Activated CD4-positive, alpha-beta T cell treated with anti-CD3 and anti-CD28 coated beads, Interleukin-2, Interleukin-4, amounts not matched to agents 100 ng/mL and 50 ng/mL, durations not matched to agents 16 hours and 8 hours (primary cell): ENCODE data around the gene TK2.
A peak's percentile ranks its signal among the peaks of the same experiment; 100 is the strongest.
"Not testable (repeated sequence)": the region's sequence is repeated elsewhere in the genome, so short reads cannot be mapped to it uniquely, and the experiment has no call there.

Source experiments
- DNase-seq: peaks from one replicate; pipeline ENCODE4 v3.0.0-alpha.2; 2020; ENCODE audit warnings: low spot score

The TK2 gene

DNA sequence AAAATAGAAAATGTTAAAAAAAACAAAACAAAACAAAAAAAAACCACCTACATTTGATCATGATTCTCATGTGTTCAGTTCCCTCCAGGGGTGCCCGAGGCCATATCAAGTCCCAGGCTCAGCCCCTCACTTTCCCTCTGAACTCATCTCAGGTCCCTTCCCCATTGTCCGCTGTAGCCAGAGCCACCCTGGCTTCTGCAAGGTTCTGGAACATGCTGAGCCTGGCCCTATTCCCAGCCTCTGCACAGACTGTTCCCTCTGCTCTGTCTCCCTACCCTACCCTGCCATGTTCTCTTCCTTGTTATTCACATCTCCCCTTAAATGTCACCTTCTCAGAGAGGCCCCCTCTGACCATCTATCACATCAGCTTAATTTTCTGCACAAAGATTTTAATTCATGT, 46.9 kb downstream of the TK2 start:
- no peak for DNase-seq

GRCh38 chr16:66502020-66502913, 47.7 kb downstream of the TK2 start:
- no peak for DNase-seq

- not testable (repeated sequence) for DNase-seq
These were observed 48.4 kb downstream of the TK2 start for GRCh38 chr16:66501563-66501962.

GRCh38 chr16:66497921-66498320, 52.0 kb downstream of the TK2 start:
- DNase-seq, result not testable (repeated sequence)

DNA sequence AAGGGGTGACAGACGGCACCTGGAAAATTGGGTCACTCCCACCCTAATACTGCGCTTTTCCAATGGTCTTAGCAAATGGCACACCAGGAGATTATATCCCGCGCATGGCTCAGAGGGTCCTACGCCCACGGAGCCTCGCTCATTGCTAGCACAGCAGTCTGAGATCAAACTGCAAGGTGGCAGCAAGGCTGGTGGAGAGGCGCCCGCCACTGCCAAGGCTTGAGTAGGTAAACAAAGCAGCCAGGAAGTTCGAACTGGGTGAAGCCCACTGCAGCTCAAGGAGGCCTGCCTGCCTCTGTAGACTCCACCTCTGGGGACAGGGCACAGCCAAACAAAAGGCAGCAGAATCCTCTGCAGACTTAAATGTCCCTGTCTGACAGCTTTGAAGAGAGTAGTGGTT, 53.7 kb downstream of the TK2 start:
- DNase-seq, result not testable (repeated sequence)

- DNase-seq, result no peak
These were observed 54.5 kb downstream of the TK2 start for GRCh38 chr16:66495440-66495839.

DNA sequence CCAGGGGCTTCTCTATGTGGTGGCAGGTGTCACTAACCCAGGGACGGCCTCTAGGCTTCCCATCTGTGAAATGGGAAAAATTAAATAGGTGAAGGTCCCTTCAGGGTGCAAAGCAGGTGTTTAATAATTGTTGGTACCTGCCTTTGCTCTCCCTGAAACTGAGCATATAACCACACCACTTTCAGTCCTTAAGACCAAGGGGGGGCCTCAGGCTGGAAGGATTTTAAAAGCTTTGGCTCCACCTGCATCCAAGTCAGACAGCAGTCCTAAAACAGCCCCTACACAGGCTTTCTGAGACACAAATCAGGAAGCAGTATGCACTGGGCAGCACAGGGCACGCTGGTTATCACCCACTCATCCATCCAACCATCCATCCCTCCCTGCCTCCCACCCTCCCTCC, 55.0 kb downstream of the TK2 start:
- DNase-seq, result no peak

DNA sequence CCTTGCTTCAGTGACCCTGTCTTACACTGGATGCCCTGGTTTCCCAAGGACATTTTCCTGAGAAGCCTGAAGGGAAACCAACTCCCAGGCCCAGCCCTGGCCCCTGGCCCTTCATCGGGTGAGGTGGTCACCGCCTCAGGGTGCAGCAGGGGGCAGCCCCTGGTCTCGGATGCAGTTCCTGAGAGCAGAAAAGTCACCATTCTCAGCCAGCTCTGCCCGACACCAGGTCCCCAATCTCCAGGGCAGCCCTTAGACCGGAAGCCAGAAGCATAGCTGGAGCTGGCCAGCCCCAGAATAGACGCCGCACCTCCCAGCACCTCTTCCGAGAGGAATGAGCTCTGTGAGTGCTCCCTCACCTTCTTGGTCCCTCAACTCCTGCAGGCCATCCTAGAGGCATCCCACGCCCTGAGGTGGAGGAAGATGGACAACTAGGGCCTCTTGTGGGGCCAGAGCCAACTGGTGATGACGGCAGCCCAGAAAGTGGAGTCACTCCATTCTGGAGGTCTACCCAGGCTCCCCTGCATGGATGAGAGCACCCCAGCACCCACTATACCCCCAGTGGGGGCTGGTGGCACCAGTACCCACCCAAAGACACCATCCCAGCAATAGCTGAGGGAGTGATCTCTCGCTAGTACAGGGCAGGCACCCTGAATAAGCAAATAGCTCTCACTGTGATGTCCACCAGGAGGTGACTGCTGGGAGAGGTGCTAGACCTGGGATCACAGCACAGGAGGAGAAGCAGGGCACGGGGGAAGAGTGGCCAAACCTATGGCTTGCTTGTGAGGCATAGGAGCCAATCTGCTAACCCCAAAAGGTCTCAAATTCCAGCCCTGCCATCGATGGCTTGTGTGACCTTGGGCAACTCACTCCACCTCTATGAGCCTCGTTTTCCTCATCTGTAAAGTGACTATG, 56.2 kb downstream of the TK2 start:
- DNase-seq, result no peak

DNA sequence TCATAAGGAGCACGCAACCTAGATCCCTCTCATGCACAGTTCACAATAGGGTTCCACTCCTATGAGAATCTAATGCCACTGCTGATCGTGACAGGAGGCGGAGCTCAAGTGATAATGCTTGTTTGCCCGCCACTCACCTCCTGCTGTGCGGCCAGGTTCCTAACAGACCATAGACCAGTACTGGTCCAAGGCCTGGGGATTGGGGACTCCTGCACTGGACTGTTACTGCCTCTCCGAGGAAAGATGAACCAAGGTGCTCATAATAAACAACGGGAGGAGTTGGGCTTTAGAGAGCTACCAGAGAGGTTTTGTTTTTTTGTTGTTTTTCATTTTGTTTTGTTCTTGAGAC, 58.2 kb downstream of the TK2 start:
- DNase-seq, result no peak

DNA sequence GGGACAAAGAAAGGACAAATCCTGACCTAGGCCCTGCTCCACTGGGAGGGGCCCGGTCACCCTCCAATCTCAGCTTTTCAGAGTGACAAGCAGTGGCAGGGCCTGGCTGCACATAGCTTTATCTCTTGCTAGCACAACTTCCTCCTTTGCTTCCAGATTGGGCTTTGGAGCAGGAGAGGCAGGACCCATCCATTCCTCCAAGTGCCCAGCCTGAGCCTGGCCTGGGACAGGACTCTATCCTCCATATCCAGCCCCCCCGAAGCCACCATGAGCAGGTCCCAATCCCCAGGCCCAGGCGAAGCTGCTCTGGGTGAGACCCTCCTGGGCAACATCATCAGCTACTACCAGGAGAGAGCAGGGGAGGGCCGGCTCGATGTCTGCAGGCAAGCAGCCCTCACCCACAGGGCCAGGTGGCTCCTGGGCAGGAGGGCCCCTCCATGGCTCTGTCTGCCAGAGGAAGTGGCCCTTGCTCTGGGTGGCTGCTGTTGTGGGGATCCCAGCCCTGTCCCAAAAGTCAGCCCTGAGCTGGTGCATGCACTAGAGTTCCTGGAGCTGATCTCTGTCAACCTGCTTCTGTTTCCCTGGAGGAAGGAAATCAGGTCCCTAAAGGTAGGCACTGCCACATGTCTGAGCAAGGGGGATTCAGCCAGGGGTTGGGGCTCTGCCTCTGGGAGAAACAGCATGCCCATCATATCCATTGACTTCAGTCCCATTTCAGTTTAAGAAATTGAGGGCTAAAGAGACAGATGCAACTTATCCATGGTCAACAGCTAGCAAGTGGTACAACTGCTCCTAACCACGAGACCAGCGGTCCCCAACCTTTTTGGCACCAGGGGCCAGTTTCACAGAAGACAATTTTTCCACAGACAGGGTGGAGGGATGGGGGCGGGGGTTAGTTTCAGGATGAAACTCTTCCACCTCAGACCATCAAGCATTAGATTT, 58.9 kb downstream of the TK2 start:
- DNase-seq, result no peak

DNA sequence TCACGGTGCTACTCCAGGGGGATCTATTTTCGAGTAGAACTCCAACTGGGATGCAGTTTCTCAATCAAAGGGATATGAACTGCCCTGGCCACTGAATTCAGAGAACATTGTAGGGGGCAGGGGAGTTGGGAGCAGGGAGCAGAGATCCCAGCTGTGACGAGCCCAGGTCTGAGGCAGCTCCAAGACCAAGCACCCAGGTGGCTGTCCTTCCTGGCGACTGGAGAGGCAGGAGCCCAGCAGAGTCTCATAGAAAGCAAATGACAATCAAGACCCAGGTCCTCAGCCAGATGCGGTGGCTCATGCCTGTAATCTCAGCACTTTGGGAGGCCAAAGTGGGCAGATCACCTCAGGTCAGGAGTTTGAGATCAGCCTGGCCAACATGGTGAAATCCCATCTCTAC, 60.1 kb downstream of the TK2 start:
- DNase-seq, result no peak

DNA sequence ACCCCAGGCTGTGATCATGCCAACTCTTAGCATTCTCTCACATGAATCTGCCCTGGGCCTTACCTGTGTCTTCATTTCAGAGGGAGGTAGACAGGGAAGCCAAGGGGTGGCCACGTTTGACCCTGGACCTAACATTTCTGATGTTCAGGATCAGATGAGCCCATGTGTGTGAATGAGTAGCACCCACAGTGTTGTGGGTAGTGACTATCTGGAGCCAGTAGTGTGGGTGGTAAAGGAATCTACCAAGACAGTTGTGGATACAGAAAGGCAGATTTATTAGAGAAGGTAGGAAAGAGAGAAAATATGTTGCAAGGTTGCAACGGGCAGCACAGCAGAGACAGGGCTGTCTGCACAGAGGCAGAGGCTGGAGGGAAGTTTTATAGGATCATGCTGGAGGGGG, 60.5 kb downstream of the TK2 start:
- DNase-seq, result no peak

DNA sequence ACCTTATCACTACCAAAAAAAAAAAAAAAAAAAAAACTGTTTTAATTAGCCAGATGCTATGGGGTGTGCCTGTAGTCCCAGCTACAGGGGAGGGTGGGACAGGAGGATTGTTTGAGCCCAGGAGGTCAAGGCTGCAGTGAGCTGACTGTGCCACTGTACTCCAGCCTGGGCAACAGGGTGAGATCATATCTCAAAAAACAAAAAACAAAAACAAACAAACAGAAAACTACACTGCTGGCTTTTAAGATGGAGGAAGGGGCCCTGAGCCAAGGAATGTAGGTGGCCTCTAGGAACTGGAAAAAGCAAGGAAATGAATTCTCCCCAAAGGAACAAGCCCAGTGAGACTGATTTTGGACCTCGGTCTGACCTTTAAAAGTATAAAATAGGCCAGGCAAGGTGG, 61.4 kb downstream of the TK2 start:
- no peak for DNase-seq

GRCh38 chr16:66487580-66488275, 62.2 kb downstream of the TK2 start:
- no peak for DNase-seq

- DNase-seq, result no peak
These were observed 62.9 kb downstream of the TK2 start for GRCh38 chr16:66486773-66487579.

- no peak for DNase-seq
These were observed 63.6 kb downstream of the TK2 start for GRCh38 chr16:66486199-66486772.

DNA sequence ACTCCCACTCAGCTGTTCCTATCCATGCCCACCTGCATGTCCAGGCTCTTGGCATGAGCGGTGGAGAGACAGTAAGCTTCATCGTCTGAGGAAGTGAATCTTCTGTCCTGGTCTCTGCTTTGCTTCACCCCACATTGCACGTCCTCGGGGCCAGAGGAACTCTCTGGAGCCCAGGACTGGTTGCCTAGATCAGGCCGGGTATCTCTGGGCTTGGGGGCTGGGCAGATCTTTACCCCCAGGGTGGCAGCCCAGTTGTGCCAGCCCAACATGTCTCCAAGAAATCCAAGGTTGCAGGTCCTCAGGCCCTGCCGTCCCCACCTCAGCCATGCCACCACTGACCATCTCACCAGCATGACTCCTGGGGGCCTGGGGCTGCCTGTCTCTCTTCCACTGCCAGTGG, 64.5 kb downstream of the TK2 start:
- DNase-seq, result no peak

- no peak for DNase-seq
These were observed 65.3 kb downstream of the TK2 start for GRCh38 chr16:66484453-66485213.

GRCh38 chr16:66483689-66484452, 66.1 kb downstream of the TK2 start:
- peak; percentile 84 for DNase-seq
